SU-DHL-6 (cell line): ENCODE results near the gene LRRFIP1.

ENCODE experiments used
- CTCF ChIP-seq: fragments of 200-600 bp; sonication (generic); IDR thresholded peaks from one replicate; pipeline ENCODE4 v1.5.1; 2017; ENCODE audit warnings: antibody characterized with exemption, mild to moderate bottlenecking, low read length, moderate library complexity; ENCODE audit not compliant: insufficient read depth, poor library complexity, severe bottlenecking
- EZH2phosphoT487 ChIP-seq: fragments of 200-600 bp; sonication (generic), shearing (Covaris generic); conservative IDR thresholded peaks from 2 replicates; pipeline ENCODE4 v1.6.1; 2018; ENCODE audit warnings: mild to moderate bottlenecking, antibody characterized with exemption, low read length, moderate library complexity, mixed read lengths

GRCh38 chr2:237629188-237629534 lies 1.8 kb downstream of the LRRFIP1 start:
- TF ChIP-seq CTCF (no peak), EZH2phosphoT487 (no peak)
